T-cell (primary cell): ENCODE measurements around the gene PDE4B. TPM values are rescaled to one million over a fixed set of nuclear protein-coding genes. Genes with fewer than 3 reads are reported as not detected.
A peak's percentile ranks its signal among the peaks of the same experiment; 100 is the strongest.

Experiments
- ATAC-seq, 4 experiments: fragments of 200-7000 bp in 3 of 4; fragments of 150-1000 bp in 1 of 4; cut with Tn5 transposase; replicated peaks in 1 of 4; 1 replicate in 3 of 4; 2 replicates in 1 of 4; pipeline ENCODE4 v1.10.0; 2021; ENCODE audit warnings: moderate library complexity in 3 of 4, mild to moderate bottlenecking in 2 of 4, moderate number of reproducible peaks in 1 of 4
- CTCF ChIA-PET, 2 donors: fragments of 300-600 bp; sonication (Branson Sonifier 250); formaldehyde crosslinking; loops; one replicate each; lab custom pipeline; 2022; ENCODE audit warnings: antibody characterized with exemption in 2 of 2; lab: Charles Lee
- POLR2A ChIA-PET, 2 donors: fragments of 300-600 bp; sonication (Branson Sonifier 250); formaldehyde crosslinking; loops; one replicate each; lab custom pipeline; 2022; ENCODE audit warnings: antibody characterized with exemption in 2 of 2; lab: Charles Lee
- DNase-seq, 35 experiments: peaks; one replicate each; pipeline versions ENCODE4 v3.0.0 to v3.0.0-alpha.2; 2013 to 2023
- H3K27ac ChIP-seq: one replicate; pipeline ENCODE4 v1.5.1; 2013; ENCODE audit warnings: low read length
- H3K27me3 ChIP-seq, 2 experiments: replicated peaks in 1 of 2; 1 replicate in 1 of 2; 2 replicates in 1 of 2; pipeline versions ENCODE4 v1.6.1 to v1.7.0; 2013; ENCODE audit warnings: low read length in 1 of 2, mixed read lengths in 1 of 2; ENCODE audit not compliant: control insufficient read depth in 2 of 2, insufficient read depth in 2 of 2; ENCODE audit errors: extremely low read depth in 1 of 2
- H3K36me3 ChIP-seq, 2 donors: 1 replicate in 1 of 2; 2 replicates in 1 of 2; pipeline versions ENCODE4 v1.6.1 to v1.7.0; 2013; ENCODE audit warnings: low read length in 1 of 2; ENCODE audit not compliant: control insufficient read depth in 2 of 2, insufficient read depth in 1 of 2; ENCODE audit errors: extremely low read depth in 1 of 2
- H3K4me1 ChIP-seq, 2 experiments: 1 replicate in 1 of 2; 2 replicates in 1 of 2; pipeline versions ENCODE4 v1.6.1 to v1.7.0; 2013; ENCODE audit warnings: low read length in 2 of 2, mixed read lengths in 1 of 2; ENCODE audit not compliant: insufficient read depth in 2 of 2, control insufficient read depth in 1 of 2; ENCODE audit errors: extremely low read depth in 1 of 2
- H3K4me3 ChIP-seq, 2 donors: 1 replicate in 1 of 2; 2 replicates in 1 of 2; pipeline versions ENCODE4 v1.5.1 to v1.7.0; 2013; ENCODE audit warnings: mild to moderate bottlenecking in 2 of 2, low read length in 1 of 2, moderate library complexity in 1 of 2; ENCODE audit not compliant: control insufficient read depth in 1 of 2; ENCODE audit errors: extremely low read depth in 1 of 2
- H3K9me3 ChIP-seq: 2 replicates; pipeline ENCODE4 v1.7.0; 2013
- H3K27ac Mint-ChIP-seq, 2 donors: one replicate each; pipeline ENCODE4 v1.8.0; 2020 to 2021; ENCODE audit warnings: mild to moderate bottlenecking in 2 of 2, mixed read lengths in 2 of 2
- H3K27me3 Mint-ChIP-seq, 2 donors: one replicate each; pipeline ENCODE4 v1.8.0; 2021 to 2022; ENCODE audit warnings: mixed read lengths in 2 of 2
- H3K36me3 Mint-ChIP-seq: one replicate; pipeline ENCODE4 v1.8.0; 2021; ENCODE audit warnings: mixed read lengths
- H3K4me1 Mint-ChIP-seq, 3 donors: one replicate each; pipeline ENCODE4 v1.8.0; 2020 to 2022; ENCODE audit warnings: mixed read lengths in 3 of 3, mild to moderate bottlenecking in 1 of 3
- H3K4me3 Mint-ChIP-seq, 3 donors: one replicate each; pipeline ENCODE4 v1.8.0; 2020 to 2022; ENCODE audit warnings: mild to moderate bottlenecking in 3 of 3, mixed read lengths in 3 of 3, moderate library complexity in 3 of 3
- H3K9me3 Mint-ChIP-seq, 3 donors: one replicate each; pipeline ENCODE4 v1.8.0; 2020 to 2022; ENCODE audit warnings: mixed read lengths in 3 of 3
- WGBS: methylation state at CpG from one replicate; pipeline ENCODE4 v1.1.5; 2013; ENCODE audit warnings: missing lambda C conversion rate; ENCODE audit not compliant: insufficient coverage; 5-methylcytosine and 5-hydroxymethylcytosine counted together
- total RNA-seq, 35 experiments: library from RNA in 6 of 35; stranded (reverse) in 6 of 35; fragments of 120-200 nt in 1 of 35; gene quantifications; one replicate each; pipeline versions ENCODE4 v1.2.1 to v1.2.4 and lab custom pipeline; 2013 to 2026

The PDE4B gene
- total RNA-seq, 5 donors from 2014 or later (not counting 1 experiment from before 2014, with no cell fraction given), result 46.3 to 103 (median 54.1) TPM

DNA sequence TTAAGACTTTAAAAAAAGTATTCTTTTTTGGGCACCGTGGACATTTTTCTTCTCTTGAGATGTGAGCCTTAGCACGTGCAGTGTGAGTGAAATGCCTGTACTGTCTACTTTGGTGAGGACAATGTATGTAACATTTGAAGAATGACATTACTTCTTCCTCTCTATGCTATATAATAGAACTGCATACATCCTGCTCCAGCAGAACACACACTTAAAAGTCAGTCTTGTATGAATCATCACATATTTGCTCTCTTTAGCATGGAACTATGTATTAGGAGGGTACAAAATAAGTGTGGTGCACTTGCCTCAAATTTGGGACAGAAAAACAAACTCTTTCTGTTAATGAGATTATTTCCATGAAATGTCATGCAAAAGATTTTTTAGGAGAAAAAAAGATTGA, 382.9 kb downstream of the PDE4B start:
- Histone ChIP-seq H3K4me3 (no peak overlapping the region), H3K36me3 (no peaks in the 10 kb centered on the region), H3K27ac (no peak overlapping the region), H3K27me3 (no peaks in the 10 kb centered on the region), H3K4me1 (no peaks in the 10 kb centered on the region), H3K9me3 (no peaks in the 10 kb centered on the region)
- Mint-ChIP-seq H3K4me1 (no peaks in the 10 kb centered on the region), H3K27ac (no peak overlapping the region), H3K4me3 (no peak overlapping the region), H3K36me3 (no peaks in the 10 kb centered on the region), H3K27me3 (peaks cover 3 to 6% of the 10 kb centered on the region in 2 donors), H3K9me3 (no peaks in the 10 kb centered on the region)
- ChIA-PET CTCF (no interaction called here), POLR2A (no interaction called here)
- no peak for DNase-seq
- no CpG with 5 or more reads among the region's 2 CpGs for WGBS
- no peak for ATAC-seq

GRCh38 chr1:66176012-66176715, 383.5 kb downstream of the PDE4B start:
- H3K9me3 ChIP-seq, result no peaks in the 10 kb centered on the region
- Mint-ChIP-seq H3K9me3 (no peaks in the 10 kb centered on the region), H3K4me3 (no peak overlapping the region), H3K27ac (no peak overlapping the region), H3K4me1 (peaks cover 0 to under 1% (median 0%) of the 10 kb centered on the region in 3 donors), H3K36me3 (no peaks in the 10 kb centered on the region), H3K27me3 (peaks cover 3% of the 10 kb centered on the region in 2 donors)
- ChIA-PET POLR2A (no interaction called here), CTCF (no interaction called here)
- no peak overlapping the region for H3K27ac ChIP-seq
- H3K36me3 ChIP-seq, result no peaks in the 10 kb centered on the region
- ATAC-seq (no peak), DNase-seq (no peak)
- H3K27me3 ChIP-seq, result no peaks in the 10 kb centered on the region
- WGBS, result 30% methylated on average over 3 of the region's 5 CpGs
- H3K4me3 ChIP-seq, result no peak overlapping the region
- H3K4me1 ChIP-seq, result peaks cover 0 to 1% of the 10 kb centered on the region in 2 experiments

DNA sequence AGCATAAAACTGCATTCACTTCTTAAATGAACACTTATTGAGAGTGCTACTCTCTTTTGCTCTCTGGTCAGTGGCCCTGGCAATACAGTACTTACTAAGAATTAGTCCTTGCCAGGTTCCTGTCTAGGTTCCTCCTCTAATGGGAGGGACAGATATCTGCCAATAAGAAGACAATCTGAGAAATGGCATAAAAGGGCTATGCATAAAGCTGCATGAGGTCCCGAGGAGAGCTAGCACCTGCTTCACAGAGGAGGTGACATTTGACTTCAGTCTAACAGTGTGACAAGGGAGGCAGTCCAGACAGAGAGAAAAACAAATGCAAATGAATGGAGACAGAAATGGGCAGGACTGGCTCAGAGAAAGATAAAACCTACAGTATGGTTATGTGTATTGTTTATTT, 384.1 kb downstream of the PDE4B start:
- no peak for ATAC-seq
- Mint-ChIP-seq H3K27ac (no peak overlapping the region), H3K27me3 (peaks cover 3% of the 10 kb centered on the region in 2 donors), H3K4me3 (no peak overlapping the region), H3K4me1 (peaks cover 5 to 6% (median 6%) of the 10 kb centered on the region in 3 donors), H3K9me3 (no peaks in the 10 kb centered on the region), H3K36me3 (no peaks in the 10 kb centered on the region)
- 57% methylated on average over 1 of the region's 1 CpG for WGBS
- Histone ChIP-seq H3K4me1 (peaks cover 0 to 8% of the 10 kb centered on the region in 2 experiments), H3K4me3 (no peak overlapping the region), H3K36me3 (no peaks in the 10 kb centered on the region), H3K27me3 (no peaks in the 10 kb centered on the region), H3K9me3 (no peaks in the 10 kb centered on the region), H3K27ac (no peak overlapping the region)
- ChIA-PET CTCF (no interaction called here), POLR2A (no interaction called here)
- DNase-seq, result no peak

DNA sequence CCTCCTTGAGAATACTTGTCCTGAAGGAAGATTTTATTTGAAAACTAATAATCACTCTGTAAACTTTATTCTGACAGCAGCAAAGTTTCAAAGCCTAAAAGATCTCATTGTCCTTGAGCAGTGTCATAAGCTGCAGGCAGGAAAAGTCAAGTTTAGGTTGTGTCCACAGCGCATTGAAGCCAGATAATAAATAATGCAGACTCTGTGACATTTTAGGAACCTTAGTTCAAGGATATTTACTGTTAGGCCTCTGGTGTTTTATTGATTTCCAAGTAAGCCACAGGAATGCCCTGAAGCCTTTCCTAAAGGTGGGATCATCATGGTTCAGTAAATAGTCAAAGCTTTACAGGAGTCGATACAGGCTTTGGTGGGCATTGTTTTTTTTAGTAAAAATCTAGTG, 384.8 kb downstream of the PDE4B start:
- no peaks in the 10 kb centered on the region for H3K9me3 Mint-ChIP-seq
- H3K27me3 ChIP-seq, result no peaks in the 10 kb centered on the region
- ChIA-PET CTCF (interaction anchor here in 1 of 2 donors (1.2 kb wide), 1 partner anchor 269 kb away, joined by 3 read pairs; no protein-coding TSS in a partner anchor), POLR2A (no interaction called here)
- DNase-seq (no peak), ATAC-seq (no peak)
- peaks cover 7 to 8% (median 8%) of the 10 kb centered on the region in 3 donors for H3K4me1 Mint-ChIP-seq
- H3K36me3 Mint-ChIP-seq, result no peaks in the 10 kb centered on the region
- H3K36me3 ChIP-seq, result no peaks in the 10 kb centered on the region
- WGBS, result 100% methylated on average over 1 of the region's 2 CpGs
- no peak overlapping the region for H3K27ac ChIP-seq
- no peak overlapping the region for H3K4me3 ChIP-seq
- H3K27me3 Mint-ChIP-seq, result peaks cover 3% of the 10 kb centered on the region in 2 donors
- H3K9me3 ChIP-seq, result no peaks in the 10 kb centered on the region
- H3K4me3 Mint-ChIP-seq, result no peak overlapping the region
- no peak overlapping the region for H3K27ac Mint-ChIP-seq
- H3K4me1 ChIP-seq, result peaks cover 0 to 12% of the 10 kb centered on the region in 2 experiments

- H3K9me3 ChIP-seq, result no peaks in the 10 kb centered on the region
- Mint-ChIP-seq H3K27me3 (no peaks in the 10 kb centered on the region), H3K27ac (no peak overlapping the region), H3K4me1 (peaks cover 22 to 24% (median 24%) of the 10 kb centered on the region in 3 donors), H3K9me3 (no peaks in the 10 kb centered on the region), H3K4me3 (no peak overlapping the region), H3K36me3 (no peaks in the 10 kb centered on the region)
- no CpG with 5 or more reads among the region's 4 CpGs for WGBS
- H3K27me3 ChIP-seq, result no peaks in the 10 kb centered on the region
- ATAC-seq (peak in 1 of 4 experiments; percentile 50), DNase-seq (peak in 1 of 35 experiments; percentile 25)
- H3K27ac ChIP-seq, result no peak overlapping the region
- POLR2A ChIA-PET, result interaction anchor here in 1 of 2 donors (0.5 kb wide), 1 partner anchor 197 kb away, joined by 4 read pairs; no protein-coding TSS in a partner anchor
- no peaks in the 10 kb centered on the region for H3K36me3 ChIP-seq
- CTCF ChIA-PET, result interaction anchor here in 1 of 2 donors (1.3 kb wide), 1 partner anchor 62 kb away, joined by 3 read pairs; no protein-coding TSS in a partner anchor
- peaks cover 0 to 26% of the 10 kb centered on the region in 2 experiments for H3K4me1 ChIP-seq
- no peak overlapping the region for H3K4me3 ChIP-seq
Measured at GRCh38 chr1:66182026-66182425, 389.3 kb downstream of the PDE4B start.

GRCh38 chr1:66182551-66183178, 390.0 kb downstream of the PDE4B start:
- H3K27me3 Mint-ChIP-seq, result no peaks in the 10 kb centered on the region
- Histone ChIP-seq H3K36me3 (no peaks in the 10 kb centered on the region), H3K9me3 (no peaks in the 10 kb centered on the region), H3K27me3 (no peaks in the 10 kb centered on the region), H3K27ac (no peak overlapping the region), H3K4me1 (peaks cover 0 to 26% of the 10 kb centered on the region in 2 experiments), H3K4me3 (peak overlapping the region in 1 of 2 donors; percentile 23)
- ChIA-PET POLR2A (interaction anchor here in 1 of 2 donors (0.5 kb wide), 1 partner anchor 198 kb away, joined by 4 read pairs; no protein-coding TSS in a partner anchor), CTCF (interaction anchor here in 1 of 2 donors (1.2 to 1.3 kb wide), 2 partner anchors 61 to 262 kb away, joined by 3 to 4 read pairs; no protein-coding TSS in a partner anchor)
- no peak overlapping the region for H3K4me3 Mint-ChIP-seq
- DNase-seq (peak in 32 of 35 experiments; percentile 6 to 63 (median 31)), ATAC-seq (peak in 3 of 4 experiments; percentile 50 to 97 (median 60))
- WGBS, result 100% methylated on average over 1 of the region's 3 CpGs
- H3K27ac Mint-ChIP-seq, result peak overlapping the region; percentile 35 to 41
- H3K4me1 Mint-ChIP-seq, result peaks cover 22 to 24% (median 24%) of the 10 kb centered on the region in 3 donors
- no peaks in the 10 kb centered on the region for H3K36me3 Mint-ChIP-seq
- H3K9me3 Mint-ChIP-seq, result no peaks in the 10 kb centered on the region
